AG20443 (cell line): Measurements from ENCODE around the gene SAPCD2.
A peak's percentile ranks its signal among the peaks of the same experiment; 100 is the strongest.
"Not testable (repeated sequence)": the region's sequence is repeated elsewhere in the genome, so short reads cannot be mapped to it uniquely, and the experiment has no call there.

Experiments used
- DNase-seq: peaks from one replicate; pipeline ENCODE4 v3.0.0; 2012; ENCODE audit warnings: low spot score, mixed read lengths

SAPCD2 gene

GRCh38 chr9:137070201-137070905 is at the start of gene SAPCD2:
Gene SAPCD2 (minus strand): TSS chr9:137070557. CDS start chr9:137070460, 97 bp downstream.
- DNase-seq = peak; percentile 93

DNA sequence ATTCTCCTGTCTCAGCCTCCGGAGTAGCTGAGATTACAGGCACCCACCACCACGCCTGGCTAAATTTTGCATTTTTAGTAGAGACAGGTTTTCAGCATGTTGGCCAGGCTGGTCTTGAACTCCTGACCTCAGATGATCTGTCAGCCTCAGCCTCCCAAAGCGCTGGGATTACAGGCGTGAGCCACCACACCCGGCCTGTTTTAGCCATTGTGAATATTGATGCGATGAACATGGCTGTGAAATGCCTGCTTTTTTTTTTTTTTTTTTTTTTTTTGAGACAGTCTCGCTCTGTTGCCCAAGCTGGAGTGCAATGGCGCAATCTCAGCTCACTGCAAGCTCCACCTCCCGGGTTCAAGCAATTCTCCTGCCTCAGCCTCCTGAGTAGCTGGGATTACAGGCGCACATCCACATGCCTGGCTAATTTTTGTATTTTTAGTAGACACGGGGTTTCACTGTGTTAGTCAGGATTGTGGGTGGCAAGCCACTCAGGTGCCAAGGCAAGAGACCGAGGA is 47.8 kb upstream of the SAPCD2 start:
- not testable (repeated sequence) for DNase-seq

DNA sequence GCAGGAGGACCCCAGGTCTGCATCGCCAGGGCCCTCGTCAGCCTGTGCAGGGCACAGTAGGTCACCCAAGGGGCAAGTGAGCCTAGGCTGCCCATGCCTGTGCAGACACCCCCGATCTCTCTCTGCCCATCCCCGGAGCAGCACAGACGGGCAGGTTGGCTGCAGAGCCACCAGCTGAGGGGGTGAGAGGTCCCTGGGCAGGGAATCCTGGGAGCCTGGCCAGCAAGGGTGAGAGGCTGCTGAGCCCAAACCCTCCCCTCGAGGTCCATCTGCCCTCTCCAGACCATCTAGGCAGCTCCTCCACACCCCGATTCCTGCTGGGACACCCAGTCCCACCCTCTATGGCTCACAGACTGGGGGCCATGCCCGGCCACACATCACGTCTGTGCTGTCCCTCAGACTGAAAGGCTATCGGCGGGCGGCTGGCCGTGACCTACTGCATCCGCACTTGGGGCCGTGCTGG is 46.9 kb upstream of the SAPCD2 start:
- DNase-seq = no peak

DNA sequence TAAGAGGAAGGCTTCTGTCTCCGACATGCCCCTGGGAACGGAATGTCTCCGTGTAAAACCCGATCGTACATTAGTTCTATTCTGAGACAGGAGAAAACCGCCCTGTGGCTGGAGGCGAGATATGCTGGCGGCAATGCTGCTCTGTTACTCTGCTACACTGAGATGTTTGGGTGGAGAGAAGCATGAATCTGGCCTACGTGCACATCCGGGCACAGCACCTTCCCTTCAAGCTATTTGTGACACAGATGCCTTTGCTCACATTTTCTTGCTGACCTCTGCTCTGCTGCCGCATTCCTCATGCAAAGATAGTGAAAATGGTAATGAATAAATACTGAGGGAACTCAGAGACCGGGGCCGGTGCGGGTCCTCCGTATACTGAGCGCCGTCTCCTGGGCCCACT is 46.4 kb upstream of the SAPCD2 start:
- no peak for DNase-seq

- DNase-seq = no peak
Measured at GRCh38 chr9:137116027-137116507, 45.7 kb upstream of the SAPCD2 start.

DNA sequence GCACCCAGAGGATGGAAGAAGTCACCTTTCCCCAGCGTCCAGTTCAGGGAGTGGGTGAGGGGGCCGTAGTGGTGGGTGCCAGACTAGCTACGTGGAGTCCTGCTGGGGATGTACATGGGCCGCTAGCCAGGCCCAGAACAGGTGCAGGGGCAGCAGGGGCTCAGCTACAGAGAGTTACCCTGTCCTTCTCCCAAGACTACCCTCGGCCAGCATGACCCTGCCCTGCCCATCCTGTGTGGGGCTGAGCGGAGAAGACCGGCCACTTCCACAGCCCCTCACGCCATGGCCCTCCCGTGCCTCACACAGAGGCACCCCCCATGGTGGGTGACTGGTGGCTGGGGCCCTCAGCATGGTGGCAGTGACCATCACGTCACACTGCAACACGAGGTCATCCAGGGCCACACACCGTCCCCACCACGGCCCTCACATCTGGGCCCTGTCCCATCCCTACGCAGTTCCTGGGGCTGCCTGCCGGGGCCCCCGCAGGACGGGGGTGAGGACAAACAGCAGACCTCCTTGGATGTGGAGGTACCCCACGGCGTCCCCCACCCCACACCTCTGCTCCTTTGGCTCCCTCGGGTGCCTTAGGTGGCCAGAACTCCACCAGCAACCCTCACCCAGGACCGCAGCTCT is 45.2 kb upstream of the SAPCD2 start:
- no peak for DNase-seq

- DNase-seq = peak; percentile 94
Measured at GRCh38 chr9:137114613-137115393, 44.4 kb upstream of the SAPCD2 start, which contains the start of gene DPP7. Gene DPP7 (minus strand): TSS chr9:137114733. CDS start chr9:137114713, 20 bp downstream.

- peak; percentile 55 for DNase-seq
Measured at GRCh38 chr9:137114220-137114612, 43.9 kb upstream of the SAPCD2 start.

DNA sequence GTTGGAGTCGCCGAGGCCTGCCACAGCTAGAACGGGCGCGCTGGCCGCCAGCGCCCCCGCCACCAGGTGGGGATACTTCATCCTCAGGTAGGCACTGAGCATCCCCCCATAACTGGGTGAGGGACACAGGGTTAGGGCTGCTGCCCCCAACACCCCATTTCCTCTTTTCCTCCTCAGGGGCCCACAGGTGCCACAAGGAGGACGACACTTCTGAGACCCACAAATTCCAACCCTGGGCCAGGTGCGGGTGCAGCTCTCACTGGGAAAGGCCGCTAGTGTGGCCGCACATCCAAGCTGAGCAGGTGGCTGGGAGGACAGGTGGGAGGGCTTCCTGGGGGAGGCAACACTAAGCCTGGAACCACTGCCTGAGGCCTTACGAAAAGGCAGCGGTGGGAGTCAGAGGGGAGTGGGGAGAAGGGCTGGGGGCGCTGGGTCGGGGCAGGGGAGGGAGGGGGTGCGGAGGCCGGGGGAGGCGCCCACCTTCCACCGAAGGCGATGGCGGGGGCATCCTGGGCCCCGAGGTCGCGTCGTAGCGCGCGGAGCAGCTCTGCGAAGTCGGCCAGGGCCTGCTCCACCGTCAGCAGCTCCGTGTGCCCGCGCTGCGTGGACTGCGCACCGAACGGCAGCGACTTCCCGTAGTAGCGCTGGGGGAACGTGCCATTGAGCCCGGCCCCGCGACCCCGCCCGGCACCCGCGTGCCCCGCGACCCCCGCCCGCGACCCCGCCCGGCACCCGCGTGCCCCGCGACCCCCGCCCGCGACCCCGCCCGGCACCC is 43.2 kb upstream of the SAPCD2 start:
- DNase-seq = peak; percentile 71

- DNase-seq = no peak
Measured at GRCh38 chr9:137112564-137113384, 42.4 kb upstream of the SAPCD2 start.

- DNase-seq = no peak
Measured at GRCh38 chr9:137111788-137112563, 41.6 kb upstream of the SAPCD2 start.

GRCh38 chr9:137110911-137111787 is 40.8 kb upstream of the SAPCD2 start:
- DNase-seq = no peak

GRCh38 chr9:137110147-137110910 is 40.0 kb upstream of the SAPCD2 start:
- DNase-seq = no peak

DNA sequence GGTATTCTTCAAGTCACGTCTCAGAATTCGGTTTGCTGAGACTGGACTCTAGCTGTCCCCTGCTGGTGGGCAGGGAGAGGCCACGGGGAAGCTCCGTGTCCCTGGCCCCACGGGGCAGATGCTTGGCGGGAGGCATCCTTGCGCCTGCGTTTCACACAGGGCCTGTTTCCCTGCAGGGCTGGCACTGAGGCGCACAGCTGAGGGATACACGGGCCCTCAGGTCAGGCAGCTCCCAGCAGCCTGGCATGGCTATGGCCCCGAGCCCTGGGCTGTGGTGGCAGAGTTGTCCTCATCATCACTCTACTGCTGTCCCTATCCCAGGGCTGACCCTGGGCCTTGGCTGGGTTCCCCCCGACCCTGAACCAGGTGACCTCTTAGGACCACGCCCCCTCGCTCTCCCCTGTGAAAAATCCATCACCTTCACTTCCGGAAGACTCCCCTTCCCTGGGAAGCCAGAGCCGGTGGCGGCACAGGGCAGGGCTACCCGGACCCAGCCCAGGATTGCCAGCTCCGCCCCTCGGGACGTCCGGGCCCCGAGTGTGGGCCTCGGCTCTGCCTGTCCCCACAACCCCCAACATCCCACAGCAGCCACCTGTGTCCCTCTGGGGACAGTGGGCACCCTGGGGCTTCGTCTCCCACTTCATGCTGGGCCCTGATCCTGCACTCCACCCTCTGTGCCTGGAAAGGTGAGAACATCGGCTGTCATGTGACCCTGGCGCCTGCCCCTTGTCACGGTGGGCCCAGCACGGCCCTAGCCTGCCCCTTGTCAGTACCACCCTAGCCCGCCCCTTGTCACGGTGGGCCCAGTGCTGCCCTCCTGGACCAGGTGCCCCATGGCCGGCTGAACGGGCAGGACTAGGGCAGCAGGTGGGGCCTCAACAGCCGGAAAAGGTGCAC is 39.1 kb upstream of the SAPCD2 start:
- no peak for DNase-seq

DNA sequence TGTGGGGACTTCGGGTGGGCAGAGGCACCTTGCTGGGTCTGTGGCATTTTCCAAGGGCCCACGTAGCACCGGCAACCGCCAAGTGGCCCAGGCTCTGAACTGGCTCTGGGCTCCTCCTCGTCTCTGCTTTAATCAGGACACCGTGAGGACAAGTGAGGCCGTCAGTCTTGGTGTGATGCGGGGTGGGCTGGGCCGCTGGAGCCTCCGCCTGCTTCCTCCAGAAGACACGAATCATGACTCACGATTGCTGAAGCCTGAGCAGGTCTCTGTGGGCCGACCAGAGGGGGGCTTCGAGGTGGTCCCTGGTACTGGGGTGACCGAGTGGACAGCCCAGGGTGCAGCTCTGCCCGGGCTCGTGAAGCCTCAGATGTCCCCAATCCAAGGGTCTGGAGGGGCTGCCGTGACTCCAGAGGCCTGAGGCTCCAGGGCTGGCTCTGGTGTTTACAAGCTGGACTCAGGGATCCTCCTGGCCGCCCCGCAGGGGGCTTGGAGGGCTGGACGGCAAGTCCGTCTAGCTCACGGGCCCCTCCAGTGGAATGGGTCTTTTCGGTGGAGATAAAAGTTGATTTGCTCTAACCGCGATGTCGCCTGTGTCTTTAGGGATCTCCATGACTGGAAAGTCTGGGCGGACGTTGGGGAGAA is 38.4 kb upstream of the SAPCD2 start:
- no peak for DNase-seq

DNA sequence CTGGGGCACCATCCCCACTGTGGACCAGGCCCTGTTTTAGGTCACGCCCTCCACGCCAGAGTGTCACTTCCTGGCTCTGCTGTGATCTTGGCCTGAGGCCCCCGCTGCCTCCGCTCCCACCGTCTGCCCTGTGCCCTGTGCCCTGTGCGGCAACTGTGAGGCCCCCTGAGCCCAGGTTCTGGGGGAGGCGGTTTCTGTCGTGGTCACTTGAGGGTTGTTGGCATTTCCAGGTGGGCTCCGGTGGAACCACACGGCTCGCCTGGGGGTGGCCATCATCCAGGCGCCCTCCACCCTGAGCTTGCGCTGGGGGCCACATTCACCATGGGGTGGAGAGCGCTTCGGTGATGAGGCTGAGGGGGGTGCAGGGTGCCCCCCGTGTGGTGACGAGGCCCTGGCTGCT is 37.6 kb upstream of the SAPCD2 start:
- no peak for DNase-seq
